ENCODE data around the gene RFX3. TPM values are rescaled to one million over a fixed set of nuclear protein-coding genes. Genes with fewer than 3 reads are reported as not detected.

RFX3 gene
- total RNA-seq, 1 experiment from 2014 or later: 8.4 TPM

GRCh38 chr9:3299872-3300271 is 225.9 kb downstream of the RFX3 start:
- no peaks in the 10 kb centered on the region for H3K4me1 ChIP-seq (replicated peaks; ENCODE audit: insufficient read depth)
- H2AFZ ChIP-seq: no peak overlapping the region
- no peak for DNase-seq
- no peaks in the 10 kb centered on the region for H3K9me2 ChIP-seq (ENCODE audit: insufficient read depth)
- no peak overlapping the region for H3K27ac ChIP-seq
- POLR2A ChIA-PET (ENCODE audit: unreplicated experiment): no interaction called here
- H3K9me3 ChIP-seq (ENCODE audit: insufficient read depth, low read depth): no peaks in the 10 kb centered on the region
- intact Hi-C loops (cut with micrococcal nuclease; ENCODE audit: unreplicated experiment): no loop called here
- H3F3A ChIP-seq (ENCODE audit: insufficient read depth, low read depth): no peaks in the 10 kb centered on the region
- no peaks in the 10 kb centered on the region for H3K36me3 ChIP-seq (ENCODE audit: low read depth)
- no peak for TF ChIP-seq EZH2 (IDR thresholded peaks at IDR 0.05; ENCODE audit: low read depth)
- TF ChIP-seq CTCF (conservative IDR thresholded peaks at IDR 0.05): no peak
- H3K79me2 ChIP-seq (ENCODE audit: low read depth): no peaks in the 10 kb centered on the region
- no peaks in the 10 kb centered on the region for H3K27me3 ChIP-seq (ENCODE audit: insufficient read depth, low read depth)
- H4K20me1 ChIP-seq (ENCODE audit: insufficient read depth): no peaks in the 10 kb centered on the region
- no peak overlapping the region for H3K4me2 ChIP-seq
- CTCF ChIA-PET: no interaction called here
- BruUV-seq (replicated peaks): no TSS peak
- H3K4me3 ChIP-seq: no peak overlapping the region

GRCh38 chr9:3296536-3296935 is 229.3 kb downstream of the RFX3 start:
- POLR2A ChIA-PET (ENCODE audit: unreplicated experiment): no interaction called here
- Histone ChIP-seq H3K79me2 (ENCODE audit: low read depth) (no peaks in the 10 kb centered on the region), H3K9me3 (ENCODE audit: insufficient read depth, low read depth) (no peaks in the 10 kb centered on the region), H3K9me2 (ENCODE audit: insufficient read depth) (no peaks in the 10 kb centered on the region), H3K27ac (no peak overlapping the region), H3K4me2 (no peak overlapping the region), H3K4me1 (replicated peaks; ENCODE audit: insufficient read depth) (no peaks in the 10 kb centered on the region), H4K20me1 (ENCODE audit: insufficient read depth) (no peaks in the 10 kb centered on the region), H3K36me3 (ENCODE audit: low read depth) (no peaks in the 10 kb centered on the region), H3K4me3 (no peak overlapping the region), H2AFZ (no peak overlapping the region), H3K27me3 (ENCODE audit: insufficient read depth, low read depth) (no peaks in the 10 kb centered on the region), H3F3A (ENCODE audit: insufficient read depth, low read depth) (no peaks in the 10 kb centered on the region)
- intact Hi-C loops (cut with micrococcal nuclease; ENCODE audit: unreplicated experiment): no loop called here
- CTCF ChIA-PET: interaction anchor here (0.6 kb wide), 1 partner anchor 417 kb away, joined by 3 read pairs; no protein-coding TSS in a partner anchor
- no peak for DNase-seq
- BruUV-seq (replicated peaks): no TSS peak
- TF ChIP-seq EZH2 (IDR thresholded peaks at IDR 0.05; ENCODE audit: low read depth): no peak
- TF ChIP-seq CTCF (conservative IDR thresholded peaks at IDR 0.05): no peak

GRCh38 chr9:3292311-3292710 is 233.5 kb downstream of the RFX3 start:
- no TSS peak for BruUV-seq (replicated peaks)
- H3K9me2 ChIP-seq (ENCODE audit: insufficient read depth): no peaks in the 10 kb centered on the region
- H3K36me3 ChIP-seq (ENCODE audit: low read depth): no peaks in the 10 kb centered on the region
- intact Hi-C loops (cut with micrococcal nuclease; ENCODE audit: unreplicated experiment): no loop called here
- ChIA-PET CTCF (no interaction called here), POLR2A (ENCODE audit: unreplicated experiment) (no interaction called here)
- no peak for TF ChIP-seq CTCF (conservative IDR thresholded peaks at IDR 0.05)
- H3K79me2 ChIP-seq (ENCODE audit: low read depth): no peaks in the 10 kb centered on the region
- no peaks in the 10 kb centered on the region for H4K20me1 ChIP-seq (ENCODE audit: insufficient read depth)
- H3K27me3 ChIP-seq (ENCODE audit: insufficient read depth, low read depth): no peaks in the 10 kb centered on the region
- H3K9me3 ChIP-seq (ENCODE audit: insufficient read depth, low read depth): no peaks in the 10 kb centered on the region
- H2AFZ ChIP-seq: no peak overlapping the region
- H3F3A ChIP-seq (ENCODE audit: insufficient read depth, low read depth): no peaks in the 10 kb centered on the region
- no peak overlapping the region for H3K27ac ChIP-seq
- H3K4me1 ChIP-seq (replicated peaks; ENCODE audit: insufficient read depth): no peaks in the 10 kb centered on the region
- no peak overlapping the region for H3K4me2 ChIP-seq
- no peak for DNase-seq
- H3K4me3 ChIP-seq: no peak overlapping the region

All from PC-9 (cell line).